Measurements from ENCODE around the gene TMEM101.
A peak's percentile ranks its signal among the peaks of the same experiment; 100 is the strongest.
"Not testable (repeated sequence)": the region's sequence is repeated elsewhere in the genome, so short reads cannot be mapped to it uniquely, and the experiment has no call there.

TMEM101 gene

GRCh38 chr17:44000141-44000860 is 14.5 kb downstream of the TMEM101 start:
- DNase-seq: no peak

GRCh38 chr17:43999024-43999423 is 15.7 kb downstream of the TMEM101 start:
- DNase-seq: no peak

GRCh38 chr17:43998552-43998951 is 16.2 kb downstream of the TMEM101 start:
- no peak for DNase-seq

DNA sequence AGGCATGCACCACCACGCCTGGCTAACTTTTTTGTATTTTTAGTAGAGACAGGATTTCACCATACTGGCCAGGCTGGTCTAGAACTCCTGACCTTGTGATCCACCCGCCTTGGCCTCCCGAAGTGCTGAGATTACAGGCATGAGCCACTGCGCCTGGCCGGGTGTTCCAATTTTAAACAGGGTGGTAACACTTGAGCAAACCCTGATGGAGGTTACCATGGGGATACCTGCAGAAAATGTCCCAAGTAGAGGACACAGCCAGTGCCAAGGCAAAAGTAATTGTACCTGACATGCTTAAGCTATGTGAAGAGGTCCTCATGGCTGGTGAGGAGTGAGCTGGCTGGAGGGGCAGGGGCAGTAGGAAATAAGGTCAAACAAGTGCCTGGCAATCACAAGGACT is 17.6 kb downstream of the TMEM101 start:
- DNase-seq: not testable (repeated sequence)

DNA sequence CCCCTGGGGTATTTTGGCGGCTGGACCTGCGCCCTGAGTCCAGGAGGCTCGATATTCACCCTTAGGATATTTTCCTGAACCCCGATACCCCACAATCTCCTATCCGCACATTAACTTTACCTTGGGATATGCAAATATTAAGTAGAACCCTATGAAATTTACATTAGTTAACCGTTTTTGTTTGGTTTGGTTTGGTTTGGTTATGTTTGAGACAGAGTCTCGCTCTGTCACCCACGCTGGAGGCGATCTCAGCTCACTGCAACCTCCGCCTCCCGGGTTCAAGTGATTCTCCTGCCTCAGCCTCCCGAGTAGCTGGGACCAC is 19.7 kb downstream of the TMEM101 start:
- no peak for DNase-seq

DNA sequence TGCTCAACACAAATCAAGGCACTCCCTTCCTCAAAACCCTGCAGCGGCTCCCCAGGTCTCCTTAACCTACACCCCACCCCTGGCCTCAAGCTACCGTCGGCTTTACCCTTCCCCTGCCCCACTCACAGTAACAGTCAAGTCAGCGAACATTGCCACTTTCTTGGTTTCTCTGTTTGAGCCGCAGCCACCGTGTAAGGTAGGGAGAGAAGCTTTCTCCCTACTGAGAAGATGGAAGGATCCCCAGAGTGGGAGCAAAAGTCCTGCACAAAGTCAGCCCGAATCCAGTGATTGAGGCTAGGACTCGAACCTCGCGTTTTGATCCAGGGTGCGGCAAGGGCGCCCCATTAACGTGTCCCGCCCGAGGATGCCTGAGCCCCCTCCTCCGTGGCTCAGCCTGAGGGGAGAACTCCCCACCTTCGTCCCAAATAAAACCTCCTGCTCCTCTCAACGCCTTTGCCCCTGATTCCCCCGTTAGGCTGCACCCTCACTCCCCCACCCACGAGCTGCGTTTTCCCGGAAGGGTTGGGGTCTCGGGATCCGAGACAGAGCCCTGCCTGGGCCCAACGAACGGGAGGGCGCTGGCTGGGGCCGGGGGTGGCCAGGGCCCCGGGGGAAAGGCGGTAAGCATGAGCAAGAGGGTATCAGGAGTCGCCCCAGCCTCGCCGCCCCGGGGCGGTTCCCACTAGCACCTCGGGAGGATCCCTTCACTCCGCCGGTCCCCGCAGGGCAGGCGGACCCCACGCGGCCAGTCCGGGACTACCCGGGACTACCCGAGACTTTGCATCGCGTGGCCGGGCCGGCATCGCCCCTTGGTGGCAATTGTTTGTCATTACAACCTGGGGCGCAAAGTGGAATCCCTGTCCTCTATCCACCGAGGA is 20.3 kb downstream of the TMEM101 start:
- peak; percentile 71 for DNase-seq

DNA sequence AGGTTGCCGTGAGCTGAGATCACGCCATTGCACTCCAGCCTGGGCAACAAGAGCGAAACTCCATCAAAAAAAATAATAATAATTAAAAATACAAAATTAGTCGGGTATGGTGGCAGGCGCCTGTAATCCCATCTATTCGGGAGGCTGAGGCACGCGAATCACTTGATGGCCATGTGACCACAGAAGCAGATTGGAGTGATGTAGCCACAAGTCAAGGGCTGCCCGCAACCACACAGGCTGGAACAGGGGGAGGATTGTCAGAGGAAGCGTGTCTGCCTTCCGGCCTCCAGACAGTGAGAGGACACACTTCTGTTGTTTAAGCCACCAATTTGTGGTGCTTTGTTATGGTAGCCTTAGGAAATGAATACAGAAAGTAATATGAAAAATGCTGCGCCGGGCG is 22.1 kb downstream of the TMEM101 start:
- DNase-seq: no peak

DNA sequence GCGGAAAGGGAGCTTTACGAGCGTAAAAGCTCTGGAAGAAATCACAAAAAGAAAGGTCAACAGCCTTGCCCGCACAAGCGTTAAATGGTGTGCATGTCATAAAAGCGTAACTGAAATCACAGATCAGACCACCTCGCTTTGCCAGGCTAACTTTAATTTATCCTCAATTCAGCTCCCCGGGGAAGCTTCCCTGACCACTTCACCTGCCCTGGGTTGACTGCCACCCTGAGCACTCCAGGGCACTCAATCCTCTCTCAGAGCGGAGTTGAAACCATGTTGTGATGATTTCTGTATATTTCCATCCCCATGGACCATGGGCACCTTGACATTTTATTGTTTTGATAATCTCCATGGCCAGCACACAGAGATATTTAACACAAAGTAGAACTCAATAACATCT is 26.5 kb downstream of the TMEM101 start:
- no peak for DNase-seq

- no peak for DNase-seq
Observed at GRCh38 chr17:43987131-43988021, 27.4 kb downstream of the TMEM101 start.

DNA sequence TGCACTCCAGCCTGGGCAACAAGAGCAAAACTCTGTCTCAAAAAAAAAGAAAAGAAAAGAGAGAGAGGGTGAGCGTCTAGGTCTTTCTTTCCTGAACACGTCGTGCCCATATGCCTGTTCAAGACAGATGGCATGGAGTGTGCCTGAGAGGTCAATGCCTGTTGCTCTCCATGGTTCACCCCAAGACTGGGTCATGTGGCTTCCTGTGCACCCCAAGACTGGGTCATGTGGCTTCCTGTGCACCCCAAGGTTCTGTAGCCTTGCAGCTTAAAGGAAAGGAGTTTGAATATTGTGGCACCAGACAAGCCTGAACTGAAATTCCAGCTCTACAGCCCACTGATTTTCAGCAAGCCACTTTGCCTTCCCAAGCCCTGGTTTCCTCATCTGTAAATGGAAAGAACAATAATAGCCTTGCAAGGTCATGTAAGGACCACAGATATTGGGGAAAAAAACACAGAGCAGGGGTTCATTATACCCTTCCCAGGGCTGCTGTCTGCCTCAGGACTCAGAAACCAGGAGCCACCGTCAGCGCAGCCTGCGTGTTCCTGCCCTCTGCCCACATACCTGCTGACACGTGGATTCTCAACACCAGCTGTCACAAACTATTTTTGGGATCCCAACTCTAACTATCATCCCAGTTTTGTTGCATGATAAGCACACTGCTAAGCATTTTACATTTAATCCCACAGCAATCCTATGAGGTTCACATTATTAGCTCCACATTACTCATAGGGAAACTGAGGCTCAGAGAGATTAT is 28.4 kb downstream of the TMEM101 start:
- no peak for DNase-seq

DNA sequence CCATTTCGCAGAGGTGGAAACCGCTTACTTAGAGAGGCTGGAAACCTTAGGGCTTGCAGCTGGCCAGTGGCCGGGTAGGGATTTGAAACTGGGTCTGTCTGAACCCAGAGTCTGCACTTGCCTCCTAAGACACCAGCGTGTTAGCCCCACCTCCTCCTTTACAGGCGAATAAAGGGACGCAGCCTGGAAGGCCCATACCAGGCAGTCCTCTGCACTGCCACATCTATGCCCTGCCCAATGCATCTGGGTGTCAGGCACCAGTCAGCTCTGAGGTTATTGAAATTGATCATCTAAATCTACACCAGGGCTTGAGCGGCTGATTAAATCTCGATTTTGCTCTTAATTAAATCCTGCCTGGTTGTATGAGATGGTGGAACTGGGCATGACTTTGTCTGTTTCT is 30.2 kb downstream of the TMEM101 start:
- no peak for DNase-seq

GRCh38 chr17:43983515-43984411 is 31.0 kb downstream of the TMEM101 start:
- no peak for DNase-seq

- DNase-seq: no peak
Observed at GRCh38 chr17:43983196-43983514, 31.6 kb downstream of the TMEM101 start.

DNA sequence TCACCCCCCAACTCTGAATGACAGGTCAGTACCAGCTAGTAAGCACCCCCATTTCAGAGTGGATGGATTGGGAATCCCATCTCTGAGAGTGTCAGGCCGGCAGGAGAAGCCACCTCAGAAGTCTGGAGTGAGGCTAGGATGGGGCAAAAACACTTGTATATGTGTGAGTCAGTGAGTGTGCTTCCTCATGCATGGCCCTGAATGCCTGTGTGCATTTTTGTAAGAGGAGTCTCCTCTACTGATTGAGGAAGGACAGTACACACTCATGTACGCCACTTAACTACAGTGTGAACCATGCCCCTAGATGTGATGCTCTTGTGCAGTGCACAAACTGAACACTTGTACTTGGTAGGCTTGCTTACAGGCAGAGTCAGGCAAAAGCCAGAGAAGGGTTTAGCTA is 32.6 kb downstream of the TMEM101 start:
- DNase-seq: no peak

DNA sequence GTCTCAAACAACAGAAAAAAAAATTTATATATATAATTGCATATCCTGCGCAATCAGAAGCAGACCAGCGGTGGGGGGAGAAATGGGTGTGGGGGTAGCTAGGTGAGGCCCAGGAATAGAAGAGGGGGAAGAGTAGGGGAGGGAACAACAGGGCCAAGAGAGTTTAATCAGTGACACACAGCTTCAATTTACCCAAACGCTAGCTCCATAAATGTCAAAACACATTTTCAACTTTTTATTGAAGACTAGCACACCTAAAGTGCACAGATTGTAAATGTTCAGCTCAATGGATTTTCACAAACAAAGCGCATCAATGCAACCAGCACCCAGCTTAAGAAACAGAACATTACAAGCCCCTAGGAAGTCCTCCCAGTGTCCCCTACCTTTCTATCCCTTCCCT is 35.1 kb downstream of the TMEM101 start:
- no peak for DNase-seq

- no peak for DNase-seq
Observed at GRCh38 chr17:43979011-43979410, 35.8 kb downstream of the TMEM101 start.

- DNase-seq: no peak
Observed at GRCh38 chr17:43978078-43978477, 36.7 kb downstream of the TMEM101 start.

DNA sequence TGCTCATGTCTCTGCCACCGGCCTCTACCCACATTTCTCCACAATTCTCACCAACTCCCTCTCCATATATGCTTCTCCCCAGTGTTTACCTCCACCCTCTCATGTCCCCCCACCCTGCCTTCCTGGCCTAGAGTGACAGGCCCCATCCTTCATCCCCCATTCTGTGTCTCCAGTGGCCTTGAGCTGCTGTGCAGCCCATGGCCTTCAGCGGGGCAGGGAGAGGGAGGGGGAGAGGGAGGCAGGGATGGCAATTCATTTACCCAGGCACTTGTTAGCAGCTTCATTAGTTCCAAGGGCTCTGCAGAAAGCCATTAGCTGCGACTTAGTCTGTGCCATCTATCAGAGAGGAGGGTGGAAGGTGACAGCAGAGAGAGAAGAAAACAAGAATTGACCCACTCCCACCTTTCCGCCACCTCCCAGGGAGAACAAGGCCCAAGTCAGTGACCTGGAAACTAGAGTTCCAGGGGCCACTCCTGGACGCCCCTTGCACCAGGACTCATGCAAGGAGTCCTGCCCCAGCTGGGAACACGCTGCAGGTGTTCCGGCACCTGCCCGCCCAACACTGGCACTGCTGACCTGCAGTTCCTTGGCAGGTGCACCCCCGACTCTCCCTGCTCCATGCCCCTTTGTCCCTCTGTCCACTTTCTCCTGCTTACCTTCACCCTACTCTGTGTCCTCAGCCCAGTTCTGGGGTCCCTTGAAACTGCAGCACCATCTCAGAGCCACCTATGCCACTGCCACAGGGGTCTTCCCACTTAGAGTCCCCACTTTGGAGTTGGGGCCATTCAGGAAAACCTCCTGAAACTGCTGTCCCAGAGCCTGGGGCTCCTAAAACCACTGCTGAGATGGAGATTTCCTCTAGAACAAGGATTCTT is 37.6 kb downstream of the TMEM101 start:
- no peak for DNase-seq

DNA sequence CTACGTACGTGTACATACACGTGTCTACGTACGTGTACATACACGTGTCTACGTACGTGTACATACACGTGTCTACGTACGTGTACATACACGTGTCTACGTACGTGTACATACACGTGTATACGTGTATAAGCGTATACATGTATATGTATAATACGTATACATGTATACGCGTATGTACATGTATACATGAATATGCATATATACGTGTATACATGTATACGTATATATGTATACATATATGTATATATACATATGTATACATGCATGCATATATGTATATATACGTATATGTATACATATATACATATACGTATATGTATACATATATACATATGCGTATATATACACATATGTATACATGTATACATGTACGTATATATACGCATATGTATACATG is 38.9 kb downstream of the TMEM101 start:
- DNase-seq: no peak

- DNase-seq: no peak
Observed at GRCh38 chr17:43974382-43975266, 40.1 kb downstream of the TMEM101 start.

All from CD4-positive, alpha-beta T cell treated with Interleukin-6 for 4 hours (primary cell).